PFSK-1 (cell line): ENCODE data around the gene PRRT2.

Source experiments
- FOXP2 ChIP-seq: optimal IDR thresholded peaks from 2 replicates; pipeline ENCODE3; 2011; ENCODE audit warnings: borderline replicate concordance, control low read depth, inconsistent platforms; ENCODE audit not compliant: insufficient read depth; ENCODE audit errors: extremely low read length, extremely low read depth
- POLR2AphosphoS5 ChIP-seq: IDR thresholded peaks from 2 replicates; pipeline ENCODE4 v1.6.1; 2012; ENCODE audit warnings: low read depth, mild to moderate bottlenecking, control low read depth, low read length, moderate library complexity
- REST ChIP-seq, 2 experiments: IDR thresholded peaks; 2 replicates each; pipeline versions ENCODE4 v1.6.1 to v1.8.0; 2011 to 2012; ENCODE audit warnings: low read depth in 2 of 2, low read length in 2 of 2, control low read depth in 1 of 2, inconsistent platforms in 1 of 2, mild to moderate bottlenecking in 1 of 2, moderate library complexity in 1 of 2; ENCODE audit not compliant: insufficient read depth in 1 of 2
- SIN3A ChIP-seq: IDR thresholded peaks from 2 replicates; pipeline ENCODE4 v1.6.1; 2012; ENCODE audit warnings: mild to moderate bottlenecking, low read length, moderate library complexity, borderline replicate concordance; ENCODE audit not compliant: insufficient read depth
- TAF1 ChIP-seq: IDR thresholded peaks from 2 replicates; pipeline ENCODE4 v1.6.1; 2012; ENCODE audit warnings: low read length, control low read depth, borderline replicate concordance; ENCODE audit not compliant: insufficient read depth

Gene PRRT2

GRCh38 chr16:29863669-29863984 lies 51.6 kb downstream of the PRRT2 start:
- TF ChIP-seq REST (IDR thresholded peaks at IDR 0.05; ENCODE audit: insufficient read depth in 1 of 2, low read depth in 2 of 2, low read length in 2 of 2) (no peak), POLR2AphosphoS5 (no peak), TAF1 (no peak), SIN3A (no peak), FOXP2 (no peak)

DNA sequence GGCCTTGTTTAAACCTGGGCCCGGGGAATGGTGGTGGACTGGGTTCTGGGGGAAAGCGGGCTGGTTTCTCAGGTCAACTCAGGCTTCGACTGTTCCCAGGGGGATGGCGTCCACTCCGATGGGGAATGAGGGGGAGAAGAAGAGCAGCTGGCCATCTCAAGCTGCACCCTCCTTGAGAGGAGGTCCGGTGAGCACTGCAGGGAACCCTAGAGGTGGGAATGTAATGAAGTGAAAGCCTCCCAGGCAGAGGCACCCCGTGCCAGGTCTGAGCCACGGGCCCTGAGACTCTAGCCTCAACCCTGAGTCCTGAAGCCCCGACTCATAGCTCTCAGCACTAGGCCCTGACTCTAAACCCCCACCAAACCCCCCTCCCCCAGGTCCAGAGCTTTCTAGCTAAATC lies 52.2 kb downstream of the PRRT2 start:
- no peak for TF ChIP-seq POLR2AphosphoS5
- no peak for TF ChIP-seq FOXP2
- TF ChIP-seq TAF1, result no peak
- no peak for TF ChIP-seq REST (IDR thresholded peaks at IDR 0.05; ENCODE audit: insufficient read depth in 1 of 2, low read depth in 2 of 2, low read length in 2 of 2)
- TF ChIP-seq SIN3A, result no peak
